Measurements from ENCODE around the gene KCNJ18.
"Not testable (repeated sequence)": the region's sequence is repeated elsewhere in the genome, so short reads cannot be mapped to it uniquely, and the experiment has no call there.

Gene KCNJ18

DNA sequence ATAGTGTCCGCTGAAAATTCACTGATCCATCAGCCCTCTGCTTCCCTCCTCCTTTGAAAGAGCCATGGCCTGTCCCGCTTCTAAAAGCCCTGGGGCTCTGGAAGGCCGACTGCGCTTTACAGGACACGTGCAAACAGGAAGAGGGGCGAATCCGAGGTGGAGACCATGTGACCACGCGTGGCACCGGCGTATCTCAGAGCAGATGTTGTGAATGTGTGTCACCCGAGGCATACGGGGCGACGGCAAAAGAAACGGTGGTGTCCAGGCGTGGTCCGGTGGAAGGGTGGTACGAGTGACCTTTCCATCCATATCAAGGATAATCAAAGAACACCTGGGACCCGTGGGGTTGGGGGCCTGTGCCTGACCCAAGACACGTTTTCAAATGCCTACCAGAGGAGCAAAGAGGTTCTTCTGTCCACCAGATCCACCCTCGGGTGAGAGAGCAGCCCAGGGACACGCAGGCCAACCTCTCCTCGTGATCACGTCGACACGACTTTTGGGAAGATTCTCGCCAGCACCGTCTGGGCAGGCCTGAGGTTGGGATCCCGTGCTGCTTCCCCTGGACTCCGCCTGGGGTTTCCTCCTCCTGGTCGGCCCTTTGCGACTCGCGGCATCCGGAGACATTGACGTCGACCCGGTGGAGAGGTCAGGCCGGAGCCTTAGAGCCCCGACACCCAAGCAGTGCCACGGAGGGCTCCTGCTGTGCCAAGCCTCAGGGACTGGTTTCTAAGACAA, 7.1 kb upstream of the KCNJ18 start:
- DNase-seq (ENCODE audit: low read depth, low spot score), result not testable (repeated sequence)

DNA sequence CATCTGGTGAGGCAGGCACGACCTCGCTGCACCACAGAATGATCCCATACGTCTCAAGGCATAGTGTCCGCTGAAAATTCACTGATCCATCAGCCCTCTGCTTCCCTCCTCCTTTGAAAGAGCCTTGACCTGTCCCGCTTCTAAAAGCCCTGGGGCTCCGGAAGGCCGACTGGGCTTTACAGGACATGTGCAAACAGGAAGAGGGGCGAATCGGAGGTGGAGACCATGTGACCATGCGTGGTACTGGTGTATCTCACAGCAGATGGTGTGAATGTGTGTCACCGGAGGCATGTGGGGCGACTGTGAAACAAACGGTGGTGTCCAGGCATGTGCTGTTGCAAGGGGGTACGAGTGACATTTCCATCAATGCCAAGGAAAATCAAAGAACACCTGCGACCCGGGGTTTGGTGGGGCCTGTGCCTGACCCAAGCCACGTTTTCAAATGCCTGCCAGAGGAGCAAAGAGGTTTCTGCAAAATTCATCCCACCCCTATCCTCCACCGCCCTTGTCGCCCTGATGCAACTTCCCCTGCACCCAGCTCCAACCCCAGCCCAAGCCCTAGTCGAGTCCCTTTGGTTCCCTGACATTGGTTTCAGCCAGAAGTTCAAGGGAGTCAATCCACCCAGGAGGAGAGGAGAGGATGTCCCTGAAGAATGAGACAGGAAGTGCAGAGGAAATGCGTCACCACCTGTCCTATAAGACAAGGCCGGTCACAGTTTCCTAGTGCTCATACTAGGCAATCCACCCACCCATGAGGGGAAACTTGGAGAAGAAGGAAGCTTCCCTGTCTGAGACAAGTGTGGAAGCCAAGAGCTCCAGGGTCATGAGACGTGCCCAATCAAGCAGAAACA, 5.9 kb upstream of the KCNJ18 start:
- no peak for DNase-seq (ENCODE audit: low read depth, low spot score)

DNA sequence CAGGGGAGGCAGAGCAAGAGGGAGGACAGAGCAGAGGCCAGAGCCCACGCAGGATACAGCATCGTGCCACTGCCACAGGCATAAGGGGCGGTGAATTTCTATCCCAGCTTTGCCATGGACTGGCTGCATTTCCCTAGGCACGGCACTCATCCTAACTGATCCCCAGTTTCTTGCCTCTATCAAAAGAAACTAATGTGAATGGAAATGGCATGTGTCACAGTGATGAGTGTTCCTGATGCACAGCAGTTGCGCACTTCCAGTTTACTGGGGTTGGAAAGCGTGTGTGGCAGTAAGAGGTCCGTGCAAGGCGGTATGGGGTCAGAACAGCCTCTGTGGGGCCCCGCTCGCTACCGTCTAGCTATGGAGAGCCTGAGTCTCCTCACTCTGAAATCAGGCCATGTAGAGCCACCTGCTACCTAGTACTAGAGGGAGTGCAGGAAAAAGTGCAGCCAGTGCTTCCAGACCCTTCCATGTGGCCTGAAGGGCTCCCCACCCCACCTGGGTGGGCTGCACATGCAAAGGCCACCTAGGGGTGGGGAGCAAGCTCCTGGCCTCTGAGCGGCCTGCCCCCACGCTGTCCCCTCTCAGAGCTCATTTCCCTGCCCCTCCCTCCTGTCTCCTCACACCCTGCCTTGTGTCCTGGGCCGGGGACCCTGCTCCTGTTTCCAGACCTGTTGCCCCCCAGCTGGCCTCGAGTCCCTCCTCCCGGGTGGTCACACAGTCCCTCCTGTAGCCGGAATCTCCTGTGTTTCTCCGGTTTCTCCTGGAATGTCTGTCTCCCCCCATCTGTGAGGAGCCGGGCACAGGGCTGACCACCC, 5.0 kb upstream of the KCNJ18 start:
- no peak for DNase-seq (ENCODE audit: low read depth, low spot score)

DNA sequence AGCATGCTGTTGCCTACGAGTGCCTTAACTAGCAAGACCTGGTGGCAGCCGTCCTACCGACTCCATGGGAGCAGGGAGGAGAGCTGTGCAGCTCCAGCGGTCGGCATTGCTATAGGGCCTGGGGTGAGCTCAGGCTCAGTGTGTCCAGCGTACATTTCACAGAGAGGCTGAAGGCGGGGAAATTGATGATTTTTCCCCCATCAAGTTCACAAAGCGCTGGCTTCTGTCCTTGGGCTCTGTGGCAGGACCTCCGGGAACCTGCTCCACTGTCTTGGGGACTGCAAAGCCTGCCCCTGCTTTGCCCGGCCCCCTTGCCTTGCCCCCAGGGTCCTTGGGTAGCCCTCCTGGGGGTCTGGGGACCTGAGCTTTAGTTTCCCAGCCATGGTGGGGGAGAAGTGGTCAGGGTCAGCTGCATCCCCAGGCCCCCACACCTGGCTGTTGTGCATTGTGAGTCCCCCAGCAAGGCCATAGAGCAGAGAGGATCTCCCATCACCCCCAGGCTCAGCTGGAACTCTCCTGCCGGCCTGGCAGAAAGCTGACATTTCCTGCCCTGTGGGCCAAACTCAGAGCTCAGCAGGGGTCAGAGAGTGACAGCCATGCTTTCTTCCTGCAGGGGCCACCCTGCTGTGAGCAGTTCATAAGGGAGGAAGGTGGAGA, 3.9 kb upstream of the KCNJ18 start:
- DNase-seq (ENCODE audit: low read depth, low spot score), result no peak

DNA sequence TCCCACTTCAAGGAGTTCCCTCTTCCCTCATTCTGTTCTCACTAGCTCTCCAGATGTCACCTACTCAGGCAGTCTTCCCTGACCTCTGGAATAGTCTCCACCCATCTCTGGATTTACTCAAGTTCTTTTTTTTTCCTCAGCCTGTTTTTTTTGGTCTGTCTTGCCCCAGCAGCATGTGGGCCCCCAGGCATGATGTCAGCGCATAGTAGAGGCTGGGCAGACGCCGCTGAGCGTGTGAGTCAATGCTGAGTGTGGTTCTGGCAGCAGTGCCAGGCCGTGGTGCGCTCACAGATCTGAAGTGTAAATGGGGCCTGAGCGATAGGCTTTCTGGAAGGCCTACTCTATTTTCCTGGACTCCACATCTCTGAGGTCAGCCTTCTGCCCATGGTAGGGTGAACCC, 2.7 kb upstream of the KCNJ18 start:
- peak; percentile 86 for DNase-seq (ENCODE audit: low read depth, low spot score)

DNA sequence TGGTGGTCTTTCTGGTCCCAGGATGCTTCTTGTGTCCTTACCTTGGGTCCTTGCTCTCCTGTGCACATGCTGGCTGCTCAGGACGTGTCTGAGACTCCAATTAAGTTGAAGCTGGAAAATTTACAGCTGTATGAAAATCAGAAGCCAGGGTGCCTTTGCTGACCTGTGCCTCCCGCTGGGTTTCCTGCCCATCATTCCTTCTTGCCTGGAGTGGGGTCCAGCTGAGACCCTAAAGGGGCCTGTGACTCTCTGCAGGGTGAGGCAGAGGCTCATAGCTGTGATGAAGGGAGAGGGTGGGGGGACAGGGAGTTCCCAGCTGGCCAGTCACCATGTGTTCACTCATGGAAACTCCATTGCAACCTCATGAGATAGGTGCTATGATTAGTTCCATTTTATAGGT, 1.5 kb upstream of the KCNJ18 start:
- not testable (repeated sequence) for DNase-seq (ENCODE audit: low read depth, low spot score)

DNA sequence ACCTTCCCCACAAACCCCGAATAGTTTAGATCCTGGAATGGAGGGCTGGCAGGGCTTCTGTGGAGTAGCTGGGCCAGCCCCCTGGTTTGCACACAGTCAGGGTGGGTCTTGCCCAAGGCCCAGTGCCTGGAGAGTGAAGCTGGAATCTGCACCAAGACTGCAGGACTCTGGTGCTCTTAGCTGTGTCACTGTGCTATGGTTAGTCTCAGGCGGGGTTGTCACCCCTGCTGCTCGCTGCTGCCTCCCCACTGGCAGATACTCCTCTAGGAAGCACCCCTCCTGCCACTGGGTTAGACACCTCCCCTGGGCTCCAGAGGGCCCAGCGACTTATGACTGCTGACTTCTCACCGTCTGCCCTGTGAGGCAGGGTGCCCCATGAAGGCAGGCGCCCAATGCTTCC, 842 bp upstream of the KCNJ18 start:
- not testable (repeated sequence) for DNase-seq (ENCODE audit: low read depth, low spot score)

DNA sequence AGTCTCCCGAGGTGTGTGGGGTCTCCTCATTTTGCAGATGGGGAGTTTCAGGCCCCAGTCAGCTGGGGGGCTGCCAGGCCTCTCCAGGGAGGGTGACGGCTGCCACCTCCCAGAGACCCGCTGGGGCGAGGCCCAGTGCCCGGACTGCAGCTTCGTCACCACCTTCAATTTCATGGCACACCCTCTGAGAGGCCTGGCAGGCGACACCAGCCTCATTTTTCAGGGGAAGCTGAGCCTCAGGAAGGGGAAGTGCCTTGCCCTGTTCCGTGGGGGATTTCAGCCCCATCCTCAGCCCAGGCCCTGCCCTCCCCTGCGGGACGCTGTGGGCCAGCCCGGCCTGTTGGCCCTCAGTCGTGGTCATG, 362 bp downstream of the KCNJ18 start:
- not testable (repeated sequence) for DNase-seq (ENCODE audit: low read depth, low spot score)

DNA sequence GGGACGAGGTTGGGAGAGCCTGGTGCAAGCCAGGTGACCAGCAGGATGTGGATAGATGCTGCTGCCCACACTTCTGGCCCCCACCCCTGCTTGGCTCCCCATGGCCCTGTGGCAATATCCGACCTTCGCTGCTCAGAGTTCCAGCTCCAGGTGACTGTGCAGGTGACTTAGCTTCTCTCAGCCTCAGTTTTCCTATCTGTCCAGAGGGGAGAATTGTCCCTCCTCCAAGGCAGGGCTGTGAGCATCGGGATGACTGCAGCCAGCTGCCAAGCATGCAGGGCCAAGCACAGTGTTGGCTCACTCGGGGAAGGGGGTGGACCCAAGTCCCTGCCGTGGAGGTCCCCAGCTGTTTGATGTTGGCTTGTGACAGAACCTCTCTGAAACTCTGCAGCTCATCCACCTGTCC, 1.1 kb downstream of the KCNJ18 start:
- not testable (repeated sequence) for DNase-seq (ENCODE audit: low read depth, low spot score)

DNA sequence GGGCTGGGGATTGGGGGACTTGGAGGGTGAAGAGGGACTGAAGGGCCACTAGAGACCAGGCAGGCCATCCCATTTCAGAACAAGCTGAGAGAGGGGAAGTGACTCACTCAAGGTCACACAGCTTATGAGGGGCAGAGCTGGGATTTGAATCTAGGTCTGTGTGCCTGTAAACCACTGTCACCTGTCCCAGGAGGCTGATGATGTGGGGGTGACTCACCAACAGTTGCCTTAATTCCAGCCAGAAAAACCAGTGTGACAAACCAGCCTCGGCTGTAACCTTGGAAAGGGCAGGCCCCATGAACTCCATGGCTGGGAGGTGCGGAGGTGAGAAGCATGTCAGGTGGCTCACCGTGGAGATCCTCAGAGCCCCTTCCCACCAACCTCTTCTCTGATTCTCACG, 1.6 kb downstream of the KCNJ18 start:
- not testable (repeated sequence) for DNase-seq (ENCODE audit: low read depth, low spot score)

DNA sequence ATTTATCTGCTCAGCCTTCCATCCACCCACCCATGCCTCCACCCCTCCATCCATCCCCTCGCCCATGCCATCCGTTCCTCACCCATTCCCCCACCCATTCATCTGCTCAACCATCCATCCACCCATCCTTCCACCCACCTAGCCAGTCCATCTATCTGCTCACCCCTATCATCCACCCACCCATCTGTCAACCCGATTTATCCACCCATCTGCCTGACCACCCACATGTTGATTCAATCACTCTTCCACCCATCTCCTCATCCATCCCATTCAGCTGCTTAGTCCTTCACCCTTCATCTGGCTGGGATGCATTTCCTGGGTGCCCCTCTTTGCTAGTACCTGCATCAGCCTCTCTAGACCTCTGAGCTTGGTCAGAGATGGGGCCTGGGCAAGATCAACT, 3.9 kb downstream of the KCNJ18 start:
- DNase-seq (ENCODE audit: low read depth, low spot score), result not testable (repeated sequence)

DNA sequence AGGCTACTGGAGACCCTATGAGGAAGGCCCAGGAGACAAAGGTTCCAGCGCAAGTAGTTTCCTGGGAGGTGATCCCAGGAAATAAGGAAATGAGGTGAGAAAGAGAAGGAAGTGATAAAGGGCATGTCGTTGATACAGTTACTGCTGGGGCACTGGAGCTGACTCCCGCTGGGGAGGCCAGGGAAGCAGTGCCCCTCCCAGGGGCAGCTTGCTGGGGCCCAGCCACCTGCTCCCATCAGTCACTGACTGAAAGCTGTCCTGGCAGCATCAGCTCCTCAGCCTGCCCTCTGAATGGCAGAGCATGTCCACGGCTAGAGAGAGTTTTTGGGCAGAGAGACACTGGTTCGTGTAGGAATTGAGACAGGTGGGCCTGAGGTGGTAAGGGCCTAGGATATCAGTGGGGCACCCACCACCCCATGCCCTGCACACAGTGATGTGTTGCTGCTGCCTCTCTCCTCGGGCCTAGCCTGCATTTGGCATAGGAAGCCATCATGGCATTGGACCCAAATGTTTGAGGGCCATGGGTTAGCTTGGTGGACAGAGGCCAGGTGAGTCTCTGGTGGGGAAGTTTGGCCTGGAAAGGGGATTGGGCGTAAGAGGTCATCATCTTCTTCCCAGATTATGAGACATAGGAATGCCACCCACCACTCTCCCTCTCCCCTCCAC, 4.7 kb downstream of the KCNJ18 start:
- not testable (repeated sequence) for DNase-seq (ENCODE audit: low read depth, low spot score)

DNA sequence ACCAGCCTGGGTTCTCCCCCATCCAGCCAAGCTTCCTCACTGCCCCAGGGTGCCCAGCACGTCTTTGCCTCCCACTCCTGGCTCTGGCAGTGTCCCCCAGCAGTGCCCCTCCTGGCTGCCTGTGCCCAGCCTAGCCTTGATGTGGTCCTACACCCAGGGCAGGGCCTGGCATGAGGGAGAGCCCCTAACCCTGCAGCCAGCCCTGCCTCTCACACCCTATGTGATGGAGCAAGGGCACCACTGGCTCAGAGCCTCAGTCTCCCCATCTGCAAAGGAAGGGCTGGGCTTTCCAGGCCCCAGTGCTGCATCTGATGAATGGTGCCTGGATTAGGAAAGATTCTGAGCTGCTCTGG, 5.2 kb downstream of the KCNJ18 start:
- DNase-seq (ENCODE audit: low read depth, low spot score), result not testable (repeated sequence)

DNA sequence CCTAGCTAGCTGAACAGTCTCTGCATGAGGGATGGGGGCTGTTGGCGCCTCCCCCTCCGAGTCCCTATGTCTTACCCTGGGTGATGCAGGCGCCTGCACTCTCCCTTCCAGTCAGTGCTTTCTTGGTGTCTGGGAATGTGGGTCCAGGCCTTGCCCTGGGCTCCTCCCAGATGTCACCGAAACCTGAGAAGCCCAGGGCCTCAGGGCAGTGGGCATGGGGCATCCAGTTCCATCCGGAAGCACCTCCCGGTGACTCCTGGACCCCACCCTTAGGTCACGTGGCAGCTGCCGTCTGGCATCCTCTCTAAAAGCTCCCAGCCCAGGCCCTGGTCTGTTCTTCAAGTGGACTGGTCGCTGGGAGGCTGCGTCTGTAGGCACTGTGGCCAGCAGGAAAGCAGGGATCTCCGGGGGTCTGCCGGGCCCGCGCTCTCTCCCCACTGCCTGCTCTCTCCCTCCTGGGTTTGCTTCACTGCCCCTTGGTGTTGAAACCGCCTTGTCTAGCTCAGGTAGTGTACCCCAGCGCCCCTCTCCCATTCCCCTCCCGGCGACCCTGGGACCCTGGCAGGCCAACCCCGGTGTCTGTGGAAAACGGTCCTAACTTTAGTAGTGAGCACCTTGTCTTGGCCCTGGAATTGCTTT, 6.2 kb downstream of the KCNJ18 start:
- DNase-seq (ENCODE audit: low read depth, low spot score), result peak; percentile 47

DNA sequence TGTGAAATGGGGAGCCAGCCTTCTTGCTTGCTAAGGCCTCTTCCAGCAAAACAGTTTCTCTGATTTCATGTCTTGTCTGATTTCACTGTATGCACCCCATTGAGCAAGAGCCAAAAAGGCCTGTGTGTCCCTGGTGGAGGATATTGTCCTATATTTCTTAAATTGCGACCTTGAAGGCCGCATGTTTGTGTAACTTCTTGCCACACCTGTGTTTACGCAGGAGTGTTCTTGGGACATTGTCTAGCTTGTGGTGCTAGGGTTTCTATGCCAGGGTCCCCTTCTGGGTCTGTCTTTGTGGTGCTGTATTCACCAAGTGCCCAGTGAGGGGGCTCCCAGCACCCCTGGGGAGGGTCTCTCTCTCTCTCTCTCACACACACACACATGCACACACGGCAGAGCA, 6.8 kb downstream of the KCNJ18 start:
- not testable (repeated sequence) for DNase-seq (ENCODE audit: low read depth, low spot score)

DNA sequence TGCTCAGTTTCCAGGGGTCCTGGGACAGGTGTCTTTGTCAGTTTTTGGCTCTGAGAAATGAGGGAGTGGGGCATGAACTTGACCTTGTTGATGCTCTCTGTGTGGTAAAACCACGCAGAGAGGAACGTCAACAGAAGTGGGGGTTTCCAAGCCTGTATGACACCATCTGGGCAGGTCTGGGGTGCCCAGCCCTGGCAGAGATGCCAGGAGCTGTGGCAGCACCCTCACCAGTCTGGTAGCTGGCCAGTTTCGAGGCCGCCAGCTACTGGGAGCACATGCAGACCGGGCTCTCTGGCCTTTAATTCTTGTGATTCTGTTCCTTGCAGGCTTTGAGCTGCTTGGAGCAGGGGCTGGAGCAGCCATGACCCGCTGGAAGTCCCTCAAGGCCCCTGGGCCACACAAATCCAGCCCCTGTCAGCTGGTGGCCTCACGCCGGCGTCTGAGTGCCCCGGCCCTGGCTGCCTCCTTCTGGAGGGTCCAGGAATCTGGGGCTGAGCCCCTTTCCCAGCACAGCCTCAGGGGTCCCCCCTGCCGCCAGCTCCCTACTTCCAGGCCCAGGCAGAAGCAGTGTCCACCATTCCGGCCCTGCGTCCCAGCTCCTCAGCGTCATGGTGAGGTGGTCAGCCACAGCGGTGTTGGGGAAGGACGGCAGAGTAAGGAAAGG, 7.4 kb downstream of the KCNJ18 start:
- not testable (repeated sequence) for DNase-seq (ENCODE audit: low read depth, low spot score)

DNA sequence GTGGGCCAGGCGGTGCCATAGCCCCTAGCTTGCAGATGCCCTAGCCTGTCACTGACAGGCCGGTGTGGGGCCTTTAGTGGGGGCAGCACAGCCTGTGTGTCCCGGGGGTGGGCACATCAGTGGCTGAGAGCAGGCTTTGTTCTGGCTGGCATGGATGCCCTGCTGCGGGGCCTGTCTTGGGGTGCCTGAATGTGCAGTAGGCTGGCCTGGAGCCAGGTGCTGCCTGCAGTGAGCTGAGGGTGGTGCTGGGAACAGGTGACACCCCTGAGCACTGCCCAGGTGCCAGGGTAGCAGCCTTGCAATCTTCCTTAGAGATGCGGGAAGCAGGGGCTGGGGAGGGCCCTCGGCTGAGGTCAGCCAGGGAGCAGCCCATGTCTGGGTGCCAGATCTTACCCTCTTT, 8.8 kb downstream of the KCNJ18 start:
- DNase-seq (ENCODE audit: low read depth, low spot score), result not testable (repeated sequence)

DNA sequence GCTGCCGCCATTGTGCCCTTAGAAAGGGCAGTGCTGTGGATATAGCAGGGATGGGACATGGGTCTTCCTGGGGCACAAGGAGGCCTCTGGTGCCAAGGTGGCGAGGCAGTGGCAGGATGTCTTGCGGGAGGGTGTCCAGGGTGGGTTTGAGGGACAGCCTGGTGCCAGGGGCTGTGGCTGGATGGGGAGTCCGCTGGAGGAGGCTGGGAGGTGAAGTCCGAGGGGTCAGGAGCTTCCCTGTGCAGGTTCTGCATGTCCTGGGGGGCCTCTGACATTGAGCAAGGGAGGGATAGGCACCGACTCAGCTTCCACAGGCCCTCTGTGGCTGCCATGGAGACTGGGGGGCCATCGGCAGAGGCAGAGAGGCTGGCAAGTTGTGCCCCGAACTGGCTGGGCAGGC, 9.7 kb downstream of the KCNJ18 start:
- not testable (repeated sequence) for DNase-seq (ENCODE audit: low read depth, low spot score)

DNA sequence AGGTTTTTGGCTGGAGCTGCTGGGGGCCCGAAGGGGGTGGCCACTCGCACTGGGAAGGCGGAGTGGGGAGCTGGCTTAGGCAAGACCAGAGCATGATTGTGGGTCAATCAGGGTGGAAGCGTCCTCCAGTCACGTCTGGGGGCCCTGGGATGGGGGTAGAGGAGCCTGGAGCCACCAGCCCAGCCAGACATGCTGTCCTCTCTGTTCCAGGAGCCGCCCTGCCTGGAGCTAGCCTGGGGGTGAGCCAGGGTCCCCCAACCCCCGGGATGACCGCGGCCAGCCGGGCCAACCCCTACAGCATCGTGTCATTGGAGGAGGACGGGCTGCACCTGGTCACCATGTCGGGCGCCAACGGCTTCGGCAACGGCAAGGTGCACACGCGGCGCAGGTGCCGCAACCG, 10.2 kb downstream of the KCNJ18 start:
- DNase-seq (ENCODE audit: low read depth, low spot score), result not testable (repeated sequence)

All from ELF-1 (cell line).